Pancreas (tissue), 10 donors: Measurements from ENCODE around the gene NCAPH2. TPM values are rescaled to one million over a fixed set of nuclear protein-coding genes. Genes with fewer than 3 reads are reported as not detected.

ENCODE experiments used
- ATAC-seq, 4 donors: fragments of 200-7000 bp; cut with Tn5 transposase; one replicate each; pipeline versions ENCODE4 v1.8.0 to v1.9.1; 2020; ENCODE audit warnings: mild to moderate bottlenecking in 4 of 4, moderate library complexity in 4 of 4
- DNase-seq, 6 donors: peaks; one replicate each; pipeline ENCODE4 v3.0.0-alpha.2; 2020
- FAIRE-seq: peaks from 2 replicates; lab custom pipeline; 2012; peaks lifted over from hg19 to GRCh38; lab: Jason Lieb, UNC
- H3K27ac ChIP-seq, 4 donors: fragments of 200-600 bp; sonication (generic); 1 replicate in 3 of 4; 2 replicates in 1 of 4; pipeline versions ENCODE4 v1.5.0 to v1.8.0; 2020
- H3K27me3 ChIP-seq, 4 donors: fragments of 200-600 bp; one replicate each; pipeline ENCODE4 v1.8.0; 2021
- H3K36me3 ChIP-seq, 3 donors: fragments of 200-600 bp; sonication (generic) in 1 of 3; one replicate each; pipeline versions ENCODE4 v1.5.0 to v1.8.0; 2020 to 2021
- H3K4me1 ChIP-seq, 3 donors: fragments of 200-600 bp; one replicate each; pipeline ENCODE4 v1.8.0; 2021
- H3K4me3 ChIP-seq, 4 donors: fragments of 200-600 bp; sonication (generic) in 2 of 4; one replicate each; pipeline versions ENCODE4 v1.5.0 to v1.8.0; 2020 to 2021
- H3K9me3 ChIP-seq, 4 donors: fragments of 200-600 bp; one replicate each; pipeline ENCODE4 v1.8.0; 2021
- WGBS, 2 donors: extraction: QIAGEN DNeasy Blood & Tissue Kit; methylation state at CpG; one replicate each; pipeline ENCODE4 v1.1.7; 2013; 5-methylcytosine and 5-hydroxymethylcytosine counted together
- intact Hi-C, 3 donors: fragments of 100-400 bp; cut with DNase I; formaldehyde crosslinking; loops; one replicate each; pipeline versions ENCODE4 v1.11.1 to v1.14.2; 2022
- polyA plus RNA-seq, 2 donors: library from polyadenylated mRNA; stranded (reverse); fragments of 200-250 nt; gene quantifications; one replicate each; pipeline ENCODE4 v1.2.3, GENCODE V29; 2013
- total RNA-seq, 6 donors: library from RNA; stranded (reverse); fragmentation: NEBNext Ultra II Directional in 4 of 6; extraction: Animal tissue kit (Norgen Biotek cat#: 25700) in 4 of 6; gene quantifications; one replicate each; pipeline versions ENCODE4 v1.2.1 to v1.2.4, GENCODE V29; 2021 to 2023
- TF ChIP-seq, protein P1 (sequence below), 4 donors: fragments of 200-600 bp; sonication (generic) in 3 of 4; IDR thresholded peaks; one replicate each; pipeline versions ENCODE4 v1.5.0 to v1.8.0; 2021; ENCODE audit warnings: antibody characterized with exemption in 4 of 4
- donor health status: healthy with polysubstance abuse.
- donor health status: DM: no; HTN: no; CAD: no; lungs with moderate emphysema.
- donor health status: DM: no; HTN: no; CAD: no.
- donor health status: control.
- donor health status: control.
- donor health status: Bipolar disorder and iron deficiency.
- donor health status: DM: yes; HTN: yes; CAD: no.
- donor health status: DM: no; HTN: no; CAD: no.
- donor health status: DM: no; HTN: no; CAD: no.
- donor health status: DM: yes; HTN: yes; CAD: no.

Gene NCAPH2
- total and polyA plus RNA-seq, 8 donors: 15.9 to 70.1 (median 24.2) TPM

GRCh38 chr22:50546326-50547262 lies 38.6 kb downstream of the NCAPH2 start:
- intact Hi-C loops: no loop called here
- FAIRE-seq (no peak), DNase-seq (peak in 2 of 6 donors; percentile 34 to 68), ATAC-seq (no peak)
- H3K27ac ChIP-seq: no peak overlapping the region
- TF ChIP-seq, protein P1, sequence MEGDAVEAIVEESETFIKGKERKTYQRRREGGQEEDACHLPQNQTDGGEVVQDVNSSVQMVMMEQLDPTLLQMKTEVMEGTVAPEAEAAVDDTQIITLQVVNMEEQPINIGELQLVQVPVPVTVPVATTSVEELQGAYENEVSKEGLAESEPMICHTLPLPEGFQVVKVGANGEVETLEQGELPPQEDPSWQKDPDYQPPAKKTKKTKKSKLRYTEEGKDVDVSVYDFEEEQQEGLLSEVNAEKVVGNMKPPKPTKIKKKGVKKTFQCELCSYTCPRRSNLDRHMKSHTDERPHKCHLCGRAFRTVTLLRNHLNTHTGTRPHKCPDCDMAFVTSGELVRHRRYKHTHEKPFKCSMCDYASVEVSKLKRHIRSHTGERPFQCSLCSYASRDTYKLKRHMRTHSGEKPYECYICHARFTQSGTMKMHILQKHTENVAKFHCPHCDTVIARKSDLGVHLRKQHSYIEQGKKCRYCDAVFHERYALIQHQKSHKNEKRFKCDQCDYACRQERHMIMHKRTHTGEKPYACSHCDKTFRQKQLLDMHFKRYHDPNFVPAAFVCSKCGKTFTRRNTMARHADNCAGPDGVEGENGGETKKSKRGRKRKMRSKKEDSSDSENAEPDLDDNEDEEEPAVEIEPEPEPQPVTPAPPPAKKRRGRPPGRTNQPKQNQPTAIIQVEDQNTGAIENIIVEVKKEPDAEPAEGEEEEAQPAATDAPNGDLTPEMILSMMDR (IDR thresholded peaks at IDR 0.05): no peak
- H3K36me3 ChIP-seq: no peaks in the 10 kb centered on the region
- H3K27me3 ChIP-seq: peaks cover 0 to 4% (median 1%) of the 10 kb centered on the region in 4 donors
- H3K9me3 ChIP-seq: no peaks in the 10 kb centered on the region
- H3K4me3 ChIP-seq: no peak overlapping the region
- WGBS, 2 donors: 49 to 63% methylated on average over 40 to 78 of the region's 78 CpGs
- H3K4me1 ChIP-seq: peaks cover 0 to 4% (median 0%) of the 10 kb centered on the region in 3 donors

GRCh38 chr22:50547263-50547985 lies 39.4 kb downstream of the NCAPH2 start:
- Histone ChIP-seq H3K4me1 (peaks cover 0 to 4% (median 0%) of the 10 kb centered on the region in 3 donors), H3K36me3 (no peaks in the 10 kb centered on the region), H3K27ac (no peak overlapping the region), H3K27me3 (peaks cover 0 to 4% (median 1%) of the 10 kb centered on the region in 4 donors), H3K4me3 (no peak overlapping the region), H3K9me3 (no peaks in the 10 kb centered on the region)
- FAIRE-seq (no peak), DNase-seq (peak in 2 of 6 donors; percentile 24 to 79), ATAC-seq (no peak)
- intact Hi-C loops: no loop called here
- WGBS, 2 donors: 27 to 36% methylated on average over 25 to 35 of the region's 35 CpGs
- TF ChIP-seq, protein P1 (IDR thresholded peaks at IDR 0.05): no peak

GRCh38 chr22:50548040-50548920 lies 40.3 kb downstream of the NCAPH2 start:
- no peaks in the 10 kb centered on the region for H3K36me3 ChIP-seq
- peak overlapping the region in 2 of 4 donors; percentile 16 to 37 for H3K4me3 ChIP-seq
- TF ChIP-seq, protein P1 (IDR thresholded peaks at IDR 0.05): no peak
- H3K4me1 ChIP-seq: peaks cover 0 to 4% (median 0%) of the 10 kb centered on the region in 3 donors
- WGBS, 2 donors: 18 to 27% methylated on average over 37 to 56 of the region's 56 CpGs
- FAIRE-seq: no peak
- intact Hi-C loops: no loop called here
- H3K27ac ChIP-seq: no peak overlapping the region
- peak in 4 of 6 donors; percentile 46 to 76 (median 66) for DNase-seq
- ATAC-seq: peak; percentile 14 to 44 (median 30)
- H3K27me3 ChIP-seq: peaks cover 0 to 4% (median 1%) of the 10 kb centered on the region in 4 donors
- H3K9me3 ChIP-seq: no peaks in the 10 kb centered on the region

- intact Hi-C loops: no loop called here
- FAIRE-seq: no peak
- peak in 1 of 4 donors; percentile 6 for ATAC-seq
- Histone ChIP-seq H3K27ac (no peak overlapping the region), H3K4me1 (peaks cover 0 to 4% (median 0%) of the 10 kb centered on the region in 3 donors), H3K27me3 (peaks cover 0 to 4% (median 1%) of the 10 kb centered on the region in 4 donors), H3K9me3 (no peaks in the 10 kb centered on the region), H3K4me3 (peak overlapping the region in 2 of 4 donors; percentile 16 to 37), H3K36me3 (no peaks in the 10 kb centered on the region)
- WGBS, 2 donors: 53 to 64% methylated on average over 62 to 68 of the region's 68 CpGs
- TF ChIP-seq, protein P1 (IDR thresholded peaks at IDR 0.05): no peak
- peak in 2 of 6 donors; percentile 33 to 67 for DNase-seq
Observed at GRCh38 chr22:50548921-50549790, 41.1 kb downstream of the NCAPH2 start.
